ENCODE results near the gene C1orf21. TPM values are rescaled to one million over a fixed set of nuclear protein-coding genes. Genes with fewer than 3 reads are reported as not detected.

Gene C1orf21
- total and polyA plus RNA-seq, 12 donors = 23.2 to 177 (median 87.9) TPM

- H3K4me3 ChIP-seq = no peak overlapping the region
- no peaks in the 10 kb centered on the region for H3K27me3 ChIP-seq
- no peak overlapping the region for H3K27ac ChIP-seq
- no peak for DNase-seq
- H3K4me1 ChIP-seq (replicated peaks in 1 of 2) = peaks cover 17 to 55% of the 10 kb centered on the region in 2 donors
- no peaks in the 10 kb centered on the region for H3K36me3 ChIP-seq (replicated peaks in 1 of 2)
- intact Hi-C loops (cut with DNase I) = no loop called here
- TF ChIP-seq CTCF (IDR thresholded peaks at IDR 0.05) = no peak
- no peaks in the 10 kb centered on the region for H3K9me3 ChIP-seq (replicated peaks in 1 of 3)
- WGBS, 4 donors = 56 to 67% (median 63%) methylated on average over 3 of the region's 3 CpGs
Observed at GRCh38 chr1:184456189-184456588, 69.4 kb downstream of the C1orf21 start.

- intact Hi-C loops (cut with DNase I) = no loop called here
- H3K4me1 ChIP-seq (replicated peaks in 1 of 2) = peaks cover 17 to 66% of the 10 kb centered on the region in 2 donors
- no peaks in the 10 kb centered on the region for H3K27me3 ChIP-seq
- no peaks in the 10 kb centered on the region for H3K36me3 ChIP-seq (replicated peaks in 1 of 2)
- no peaks in the 10 kb centered on the region for H3K9me3 ChIP-seq (replicated peaks in 1 of 3)
- TF ChIP-seq CTCF (IDR thresholded peaks at IDR 0.05) (no peak), POLR2A (IDR thresholded peaks at IDR 0.05) (no peak)
- 86 to 95% (median 89%) methylated on average over 3 of the region's 3 CpGs for WGBS, 4 donors
- no peak overlapping the region for H3K27ac ChIP-seq
- no peak for DNase-seq
- H3K4me3 ChIP-seq = no peak overlapping the region
Observed at GRCh38 chr1:184457500-184457899, 70.7 kb downstream of the C1orf21 start.

- Histone ChIP-seq H3K27ac (peak overlapping the region in 2 of 5 donors; percentile 20 to 41), H3K36me3 (replicated peaks in 1 of 2) (no peaks in the 10 kb centered on the region), H3K9me3 (replicated peaks in 1 of 3) (no peaks in the 10 kb centered on the region), H3K4me3 (no peak overlapping the region), H3K27me3 (no peaks in the 10 kb centered on the region), H3K4me1 (replicated peaks in 1 of 2) (peaks cover 9 to 40% of the 10 kb centered on the region in 2 donors)
- WGBS, 4 donors = 57 to 78% (median 68%) methylated on average over 5 of the region's 5 CpGs
- DNase-seq = peak in 1 of 7 donors; percentile 19
- TF ChIP-seq POLR2A (IDR thresholded peaks at IDR 0.05) (no peak), CTCF (IDR thresholded peaks at IDR 0.05) (no peak)
- intact Hi-C loops (cut with DNase I) = no loop called here
Observed at GRCh38 chr1:184461321-184461720, 74.5 kb downstream of the C1orf21 start.

- H3K27me3 ChIP-seq = no peaks in the 10 kb centered on the region
- no peaks in the 10 kb centered on the region for H3K36me3 ChIP-seq (replicated peaks in 1 of 2)
- H3K4me1 ChIP-seq (replicated peaks in 1 of 2) = peaks cover 9 to 35% of the 10 kb centered on the region in 2 donors
- 67 to 71% (median 69%) methylated on average over 3 of the region's 3 CpGs for WGBS, 4 donors
- intact Hi-C loops (cut with DNase I) = no loop called here
- no peak overlapping the region for H3K4me3 ChIP-seq
- no peak for DNase-seq
- no peaks in the 10 kb centered on the region for H3K9me3 ChIP-seq (replicated peaks in 1 of 3)
- H3K27ac ChIP-seq = peak overlapping the region in 1 of 5 donors; percentile 20
- TF ChIP-seq CTCF (IDR thresholded peaks at IDR 0.05) (no peak), POLR2A (IDR thresholded peaks at IDR 0.05) (no peak)
Observed at GRCh38 chr1:184462155-184462554, 75.3 kb downstream of the C1orf21 start.
